ENCODE data around the gene RNF222. TPM values are rescaled to one million over a fixed set of nuclear protein-coding genes. Genes with fewer than 3 reads are reported as not detected.

RNF222 gene
- total RNA-seq, 2 experiments from 2014 or later, result 0.11 TPM

DNA sequence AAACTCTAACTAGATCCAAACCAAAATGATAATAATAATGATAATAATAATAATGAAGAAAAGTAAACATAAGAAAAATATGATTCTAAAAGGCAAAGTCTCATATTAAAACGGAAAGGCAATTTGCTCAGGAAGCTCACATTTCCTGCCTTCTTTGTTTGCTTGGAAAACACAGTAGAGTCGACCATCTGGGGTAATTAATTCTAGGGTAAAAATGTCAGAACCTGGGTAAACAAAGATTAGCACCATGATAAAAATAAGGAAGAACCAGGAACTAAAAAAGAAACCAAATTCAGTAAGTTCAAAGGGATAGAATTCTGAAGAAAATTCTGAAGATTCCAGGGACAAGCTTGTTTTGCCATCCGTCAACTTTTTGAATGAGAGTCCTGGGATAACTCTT, 37.4 kb downstream of the RNF222 start:
- H3K9me3 Mint-ChIP-seq, result no peaks in the 10 kb centered on the region
- TF ChIP-seq, protein P1, sequence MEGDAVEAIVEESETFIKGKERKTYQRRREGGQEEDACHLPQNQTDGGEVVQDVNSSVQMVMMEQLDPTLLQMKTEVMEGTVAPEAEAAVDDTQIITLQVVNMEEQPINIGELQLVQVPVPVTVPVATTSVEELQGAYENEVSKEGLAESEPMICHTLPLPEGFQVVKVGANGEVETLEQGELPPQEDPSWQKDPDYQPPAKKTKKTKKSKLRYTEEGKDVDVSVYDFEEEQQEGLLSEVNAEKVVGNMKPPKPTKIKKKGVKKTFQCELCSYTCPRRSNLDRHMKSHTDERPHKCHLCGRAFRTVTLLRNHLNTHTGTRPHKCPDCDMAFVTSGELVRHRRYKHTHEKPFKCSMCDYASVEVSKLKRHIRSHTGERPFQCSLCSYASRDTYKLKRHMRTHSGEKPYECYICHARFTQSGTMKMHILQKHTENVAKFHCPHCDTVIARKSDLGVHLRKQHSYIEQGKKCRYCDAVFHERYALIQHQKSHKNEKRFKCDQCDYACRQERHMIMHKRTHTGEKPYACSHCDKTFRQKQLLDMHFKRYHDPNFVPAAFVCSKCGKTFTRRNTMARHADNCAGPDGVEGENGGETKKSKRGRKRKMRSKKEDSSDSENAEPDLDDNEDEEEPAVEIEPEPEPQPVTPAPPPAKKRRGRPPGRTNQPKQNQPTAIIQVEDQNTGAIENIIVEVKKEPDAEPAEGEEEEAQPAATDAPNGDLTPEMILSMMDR (IDR thresholded peaks at IDR 0.05), result no peak
- H3K4me3 Mint-ChIP-seq, result no peak overlapping the region
- peaks cover 5% of the 10 kb centered on the region for H3K4me1 Mint-ChIP-seq (ENCODE audit: low read depth)
- no peak overlapping the region for H3K27ac Mint-ChIP-seq
- ChIA-PET POLR2A (interaction anchor here (1.3 to 3.3 kb wide), 2 partner anchors 17 to 22 kb away, joined by 4 to 16 read pairs; partner anchors contain the start of gene KRABD2), CTCF (interaction anchor here (1.1 to 1.2 kb wide), 2 partner anchors 59 to 241 kb away, joined by 3 read pairs; no protein-coding TSS in a partner anchor)
- no peak for ATAC-seq
- H3K36me3 Mint-ChIP-seq (ENCODE audit: low read depth), result no peaks in the 10 kb centered on the region
- intact Hi-C loops (cut with micrococcal nuclease), result no loop called here
- H3K27me3 Mint-ChIP-seq, result no peaks in the 10 kb centered on the region
- no peak for DNase-seq

DNA sequence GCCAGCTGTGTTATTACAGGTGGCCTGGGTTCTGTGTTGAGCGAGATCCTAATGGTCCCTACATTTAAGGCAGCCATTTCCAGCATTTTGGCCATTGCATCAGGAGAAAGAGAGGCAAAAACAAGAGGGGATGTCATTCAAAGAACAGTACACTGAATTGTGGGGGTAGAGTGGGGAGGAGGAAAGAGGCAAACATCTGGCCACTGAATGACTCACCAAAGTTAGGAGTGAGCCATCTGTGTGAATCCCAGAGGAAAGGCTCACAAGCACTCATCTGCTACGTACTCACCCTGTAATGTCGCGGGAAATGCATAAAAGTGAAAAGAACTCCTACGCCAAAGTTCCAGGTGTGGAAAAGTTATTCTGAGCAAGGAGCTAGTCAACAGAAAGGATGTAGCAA, 37.9 kb downstream of the RNF222 start:
- ATAC-seq, result no peak
- no peak for DNase-seq
- intact Hi-C loops (cut with micrococcal nuclease), result no loop called here
- ChIA-PET CTCF (no interaction called here), POLR2A (interaction anchor here (1.3 to 3.3 kb wide), 2 partner anchors 17 to 22 kb away, joined by 4 to 16 read pairs; partner anchors contain the start of gene KRABD2)
- Mint-ChIP-seq H3K36me3 (ENCODE audit: low read depth) (no peaks in the 10 kb centered on the region), H3K9me3 (no peaks in the 10 kb centered on the region), H3K4me3 (no peak overlapping the region), H3K27me3 (no peaks in the 10 kb centered on the region), H3K27ac (no peak overlapping the region), H3K4me1 (ENCODE audit: low read depth) (peaks cover 5% of the 10 kb centered on the region)
- TF ChIP-seq, protein P1 (IDR thresholded peaks at IDR 0.05), result no peak

DNA sequence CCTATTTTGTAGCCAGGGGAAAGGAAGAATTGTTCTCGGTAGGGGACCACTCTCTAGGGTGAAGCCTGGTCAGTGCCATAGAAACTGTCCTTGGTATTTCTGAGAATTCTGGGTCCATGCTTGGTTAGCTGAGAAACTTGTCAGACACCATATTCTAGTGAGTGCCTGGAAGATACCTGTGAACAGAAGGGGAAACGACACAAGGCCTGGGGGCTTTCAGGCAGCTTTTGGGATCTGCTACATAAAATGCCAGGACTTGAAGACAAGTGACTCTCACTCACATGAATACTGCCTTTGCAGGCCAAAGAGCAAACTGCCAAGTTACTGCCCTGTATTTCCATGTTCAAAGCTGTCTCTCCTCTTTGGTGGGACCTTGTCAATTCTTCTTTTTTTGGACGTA, 39.7 kb downstream of the RNF222 start:
- no peak for DNase-seq
- H3K36me3 Mint-ChIP-seq (ENCODE audit: low read depth), result no peaks in the 10 kb centered on the region
- H3K4me3 Mint-ChIP-seq, result no peak overlapping the region
- POLR2A ChIA-PET, result interaction anchor here (0.6 kb wide), 1 partner anchor 9 kb away, joined by 3 read pairs; no protein-coding TSS in a partner anchor
- TF ChIP-seq, protein P1 (IDR thresholded peaks at IDR 0.05), result no peak
- H3K27ac Mint-ChIP-seq, result no peak overlapping the region
- H3K9me3 Mint-ChIP-seq, result no peaks in the 10 kb centered on the region
- H3K4me1 Mint-ChIP-seq (ENCODE audit: low read depth), result peaks cover 5% of the 10 kb centered on the region
- CTCF ChIA-PET, result no interaction called here
- no peaks in the 10 kb centered on the region for H3K27me3 Mint-ChIP-seq
- no peak for ATAC-seq
- intact Hi-C loops (cut with micrococcal nuclease), result no loop called here

DNA sequence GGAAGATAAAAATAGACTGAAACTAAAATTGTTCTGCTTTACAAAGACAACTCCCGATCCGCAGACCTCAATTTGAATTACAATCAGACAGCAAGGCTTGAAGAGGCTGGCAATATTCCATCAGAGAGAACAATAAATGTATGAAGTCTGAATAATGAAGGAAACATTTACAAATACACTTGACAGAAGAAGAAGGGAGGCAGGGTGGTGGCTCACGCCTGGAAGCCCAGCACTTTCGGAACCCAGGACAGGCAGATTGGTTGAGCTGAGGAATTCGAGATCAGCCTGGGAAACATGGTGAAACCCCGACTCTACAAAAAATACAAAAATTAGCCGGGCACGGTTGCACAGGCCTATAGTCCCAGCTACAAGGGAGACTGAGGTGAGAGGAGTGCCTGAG, 43.4 kb downstream of the RNF222 start:
- DNase-seq (no peak), ATAC-seq (no peak)
- TF ChIP-seq, protein P1 (IDR thresholded peaks at IDR 0.05), result no peak
- Mint-ChIP-seq H3K27me3 (peaks cover 2% of the 10 kb centered on the region), H3K9me3 (no peaks in the 10 kb centered on the region), H3K4me3 (no peak overlapping the region), H3K4me1 (ENCODE audit: low read depth) (no peaks in the 10 kb centered on the region), H3K36me3 (ENCODE audit: low read depth) (no peaks in the 10 kb centered on the region), H3K27ac (no peak overlapping the region)
- ChIA-PET CTCF (interaction anchor here (2.0 kb wide), 1 partner anchor 53 kb away, joined by 7 read pairs; no protein-coding TSS in a partner anchor), POLR2A (no interaction called here)
- intact Hi-C loops (cut with micrococcal nuclease), result no loop called here

DNA sequence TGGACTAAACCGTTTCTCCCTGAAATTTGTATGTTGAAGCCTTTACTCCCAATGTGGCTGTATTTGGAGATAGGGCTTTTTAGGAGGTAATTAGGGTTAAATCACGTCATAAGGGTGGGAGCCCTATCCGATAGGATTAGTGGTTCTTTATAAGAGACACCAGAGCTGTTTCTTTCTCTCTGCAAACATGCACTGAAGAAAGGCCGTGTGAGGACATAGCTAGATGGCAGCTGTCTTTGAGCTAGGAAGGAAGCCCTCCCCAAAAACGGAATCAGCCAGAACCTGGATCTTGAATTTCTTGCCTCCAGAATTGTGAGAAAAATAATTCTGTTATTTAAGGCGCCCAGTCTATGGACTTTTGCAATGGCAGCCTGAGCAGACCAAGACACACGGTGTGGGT, 43.9 kb downstream of the RNF222 start:
- intact Hi-C loops (cut with micrococcal nuclease), result no loop called here
- Mint-ChIP-seq H3K4me3 (no peak overlapping the region), H3K36me3 (ENCODE audit: low read depth) (no peaks in the 10 kb centered on the region), H3K9me3 (no peaks in the 10 kb centered on the region), H3K27ac (no peak overlapping the region), H3K4me1 (ENCODE audit: low read depth) (no peaks in the 10 kb centered on the region), H3K27me3 (peaks cover 2% of the 10 kb centered on the region)
- POLR2A ChIA-PET, result no interaction called here
- ATAC-seq, result no peak
- TF ChIP-seq, protein P1 (IDR thresholded peaks at IDR 0.05), result no peak
- DNase-seq, result no peak
- CTCF ChIA-PET, result interaction anchor here (2.0 kb wide), 1 partner anchor 53 kb away, joined by 7 read pairs; no protein-coding TSS in a partner anchor
